K562 (cell line): ENCODE results near the gene ZNF335.

Experiments used
- BHLHE40 ChIP-seq: IDR thresholded peaks from 2 replicates; pipeline ENCODE4 v1.6.1; 2011; ENCODE audit warnings: low read length, improper control_type of control experiment
- FOXP1 ChIP-seq: sonication (generic); formaldehyde crosslinking; IDR thresholded peaks from 2 replicates; pipeline ENCODE4 v1.8.0; 2022; ENCODE audit warnings: mild to moderate bottlenecking, missing genetic modification reagents
- MBD2 ChIP-seq: sonication (generic); IDR thresholded peaks from 2 replicates; pipeline ENCODE4 v1.6.1; 2016; ENCODE audit warnings: low read depth, borderline replicate concordance
- RAD21 ChIP-seq, 2 experiments: fragments of 250-450 bp in 1 of 2; fragments of 450-650 bp in 1 of 2; sonication (Bioruptor Pico) in 1 of 2; formaldehyde crosslinking in 1 of 2; IDR thresholded peaks in 1 of 2; conservative IDR thresholded peaks in 1 of 2; 2 replicates each; pipeline versions ENCODE4 v1.4.0 to v1.8.0; 2020 to 2022; ENCODE audit warnings: mild to moderate bottlenecking in 2 of 2, moderate library complexity in 1 of 2
- SPI1 ChIP-seq: IDR thresholded peaks from 2 replicates; pipeline ENCODE4 v1.6.1; 2011; ENCODE audit warnings: low read depth, low read length, control low read depth, borderline replicate concordance
- ZNF174 ChIP-seq: fragments of 250-450 bp; sonication (Bioruptor Pico); IDR thresholded peaks from 2 replicates; pipeline ENCODE4 v1.4.0; 2020; ENCODE audit warnings: mild to moderate bottlenecking

GRCh38 chr20:45968081-45968671 is 3.8 kb downstream of the ZNF335 start:
- no peak for TF ChIP-seq BHLHE40
- TF ChIP-seq ZNF174 (CRISPR knock-in tag): no peak
- no peak for TF ChIP-seq FOXP1 (CRISPR knock-in tag)
- TF ChIP-seq MBD2: no peak
- no peak for TF ChIP-seq SPI1
- TF ChIP-seq RAD21 (CRISPR knock-in tag; conservative IDR thresholded peaks at IDR 0.05 in 1 of 2, IDR thresholded peaks at IDR 0.05 in 1 of 2): no peak
